HG02981 (cell line): Measurements from ENCODE around the gene KRTAP5-3.
"Not testable (repeated sequence)": the region's sequence is repeated elsewhere in the genome, so short reads cannot be mapped to it uniquely, and the experiment has no call there.

Experiments
- ATAC-seq: cut with Tn5 transposase; IDR thresholded peaks from one replicate; pipeline ENCODE4 v1.9.1; 2021; ENCODE audit warnings: mild to moderate bottlenecking, moderate library complexity; ENCODE audit not compliant: unreplicated experiment

KRTAP5-3 gene

GRCh38 chr11:1622086-1622485 lies 13.8 kb upstream of the KRTAP5-3 start, which contains the start of gene KRTAP5-4:
Gene KRTAP5-4 (minus strand): TSS chr11:1622138. CDS start chr11:1622093, 45 bp downstream.
- no peak for ATAC-seq

- ATAC-seq = no peak
Observed at GRCh38 chr11:1619449-1619848, 11.2 kb upstream of the KRTAP5-3 start.

- no peak for ATAC-seq
Observed at GRCh38 chr11:1618231-1618630, 10.0 kb upstream of the KRTAP5-3 start.

GRCh38 chr11:1607901-1608300 lies 362 bp downstream of the KRTAP5-3 start:
- ATAC-seq = not testable (repeated sequence)

GRCh38 chr11:1607156-1607845 lies 962 bp downstream of the KRTAP5-3 start:
- ATAC-seq = not testable (repeated sequence)

- not testable (repeated sequence) for ATAC-seq
Observed at GRCh38 chr11:1605923-1606322, 2.3 kb downstream of the KRTAP5-3 start.

GRCh38 chr11:1604711-1605110 lies 3.6 kb downstream of the KRTAP5-3 start:
- ATAC-seq = no peak

GRCh38 chr11:1604181-1604580 lies 4.1 kb downstream of the KRTAP5-3 start:
- ATAC-seq = no peak

GRCh38 chr11:1603629-1604028 lies 4.6 kb downstream of the KRTAP5-3 start:
- no peak for ATAC-seq

- ATAC-seq = not testable (repeated sequence)
Observed at GRCh38 chr11:1601663-1602062, 6.6 kb downstream of the KRTAP5-3 start.

GRCh38 chr11:1600626-1601025 lies 7.6 kb downstream of the KRTAP5-3 start:
- ATAC-seq = no peak

- no peak for ATAC-seq
Observed at GRCh38 chr11:1598816-1599215, 9.4 kb downstream of the KRTAP5-3 start.

- not testable (repeated sequence) for ATAC-seq
Observed at GRCh38 chr11:1598406-1598805, 9.9 kb downstream of the KRTAP5-3 start.

- no peak for ATAC-seq
Observed at GRCh38 chr11:1597994-1598380, 10.3 kb downstream of the KRTAP5-3 start, which contains the start of gene KRTAP5-2. Gene KRTAP5-2 (minus strand): TSS chr11:1598294. CDS start chr11:1598250, 44 bp downstream.

GRCh38 chr11:1597331-1597993 lies 10.8 kb downstream of the KRTAP5-3 start:
- no peak for ATAC-seq

GRCh38 chr11:1596576-1597121 lies 11.6 kb downstream of the KRTAP5-3 start:
- not testable (repeated sequence) for ATAC-seq

GRCh38 chr11:1595994-1596575 lies 12.2 kb downstream of the KRTAP5-3 start:
- ATAC-seq = not testable (repeated sequence)

GRCh38 chr11:1592628-1593027 lies 15.6 kb downstream of the KRTAP5-3 start:
- ATAC-seq = no peak

- no peak for ATAC-seq
Observed at GRCh38 chr11:1589996-1590395, 18.3 kb downstream of the KRTAP5-3 start.

- not testable (repeated sequence) for ATAC-seq
Observed at GRCh38 chr11:1589191-1589963, 18.9 kb downstream of the KRTAP5-3 start.

GRCh38 chr11:1586699-1587098 lies 21.6 kb downstream of the KRTAP5-3 start:
- no peak for ATAC-seq
